Astrocyte (in vitro differentiated cells and primary cell): Measurements from ENCODE around the gene ACYP2. TPM values are rescaled to one million over a fixed set of nuclear protein-coding genes. Genes with fewer than 3 reads are reported as not detected.

ENCODE experiments used
- DNase-seq: peaks from one replicate; pipeline ENCODE4 v3.0.0-alpha.2; 2010; ENCODE audit warnings: low read depth
- FAIRE-seq: peaks from 2 replicates; lab custom pipeline; 2011; peaks lifted over from hg19 to GRCh38; lab: Jason Lieb, UNC
- H2AFZ ChIP-seq: 2 replicates; pipeline ENCODE4 v1.6.0; 2012; ENCODE audit warnings: low read depth, low read length, inconsistent platforms
- H3K27ac ChIP-seq: 2 replicates; pipeline ENCODE4 v1.5.1; 2011; ENCODE audit warnings: low read depth, low read length, inconsistent platforms
- H3K27me3 ChIP-seq: 2 replicates; pipeline ENCODE4 v1.6.0; 2011; ENCODE audit warnings: low read length, inconsistent platforms; ENCODE audit not compliant: insufficient read depth
- H3K36me3 ChIP-seq: 2 replicates; pipeline ENCODE4 v1.5.1; 2011; ENCODE audit warnings: low read length, inconsistent platforms; ENCODE audit not compliant: insufficient read depth
- H3K4me1 ChIP-seq: 2 replicates; pipeline ENCODE4 v1.5.1; 2011; ENCODE audit warnings: low read length, inconsistent platforms; ENCODE audit not compliant: insufficient read depth
- H3K4me2 ChIP-seq: 2 replicates; pipeline ENCODE4 v1.6.0; 2012; ENCODE audit warnings: low read length, inconsistent platforms
- H3K4me3 ChIP-seq: 2 replicates; pipeline ENCODE4 v1.5.1; 2011; ENCODE audit warnings: low read depth, mild to moderate bottlenecking, low read length, inconsistent platforms; ENCODE audit not compliant: insufficient read depth
- H3K79me2 ChIP-seq: 2 replicates; pipeline ENCODE4 v1.6.0; 2012; ENCODE audit warnings: mild to moderate bottlenecking, low read length, inconsistent platforms; ENCODE audit not compliant: insufficient read depth
- H3K9ac ChIP-seq: 2 replicates; pipeline ENCODE4 v1.6.0; 2012; ENCODE audit warnings: mild to moderate bottlenecking, low read length, inconsistent platforms
- H3K9me3 ChIP-seq: 2 replicates; pipeline ENCODE4 v1.5.1; 2012; ENCODE audit warnings: low read depth, mild to moderate bottlenecking, low read length, inconsistent platforms; ENCODE audit not compliant: insufficient read depth
- H4K20me1 ChIP-seq: 2 replicates; pipeline ENCODE4 v1.6.0; 2012; ENCODE audit warnings: low read length, inconsistent platforms; ENCODE audit not compliant: insufficient read depth
- H3K27ac Mint-ChIP-seq: one replicate; pipeline ENCODE4 v1.8.0; 2021; ENCODE audit warnings: mild to moderate bottlenecking, mixed read lengths; ENCODE audit not compliant: unreplicated experiment
- H3K27me3 Mint-ChIP-seq: one replicate; pipeline ENCODE4 v1.8.0; 2021; ENCODE audit warnings: low read depth, mixed read lengths; ENCODE audit not compliant: unreplicated experiment
- H3K36me3 Mint-ChIP-seq: one replicate; pipeline ENCODE4 v1.8.0; 2021; ENCODE audit warnings: low read depth, mixed read lengths; ENCODE audit not compliant: unreplicated experiment
- H3K4me1 Mint-ChIP-seq: one replicate; pipeline ENCODE4 v1.8.0; 2021; ENCODE audit warnings: low read depth, mixed read lengths; ENCODE audit not compliant: unreplicated experiment
- H3K4me3 Mint-ChIP-seq: one replicate; pipeline ENCODE4 v1.8.0; 2021; ENCODE audit warnings: mild to moderate bottlenecking, moderate library complexity, mixed read lengths; ENCODE audit not compliant: unreplicated experiment
- H3K9me3 Mint-ChIP-seq: one replicate; pipeline ENCODE4 v1.8.0; 2021; ENCODE audit warnings: mild to moderate bottlenecking, mixed read lengths; ENCODE audit not compliant: unreplicated experiment
- EZH2 ChIP-seq: IDR thresholded peaks from 2 replicates; pipeline ENCODE4 v1.6.1; 2012; ENCODE audit warnings: mild to moderate bottlenecking, low read length, inconsistent platforms; ENCODE audit not compliant: insufficient read depth
- total RNA-seq: library from RNA; stranded (reverse); gene quantifications from 2 replicates; pipeline ENCODE4 v1.2.1, GENCODE V29; 2021
- TF ChIP-seq, protein P1 (sequence below): IDR thresholded peaks from 2 replicates; pipeline ENCODE4 v1.5.1; 2011; ENCODE audit warnings: low read depth, mild to moderate bottlenecking, inconsistent platforms, low read length, moderate library complexity; ENCODE audit not compliant: insufficient read depth

ACYP2 gene
- total RNA-seq, 1 donor from 2014 or later = 6.8 TPM

- no peaks in the 10 kb centered on the region for H3K27me3 Mint-ChIP-seq
- no peaks in the 10 kb centered on the region for H3K79me2 ChIP-seq
- TF ChIP-seq, protein P1, sequence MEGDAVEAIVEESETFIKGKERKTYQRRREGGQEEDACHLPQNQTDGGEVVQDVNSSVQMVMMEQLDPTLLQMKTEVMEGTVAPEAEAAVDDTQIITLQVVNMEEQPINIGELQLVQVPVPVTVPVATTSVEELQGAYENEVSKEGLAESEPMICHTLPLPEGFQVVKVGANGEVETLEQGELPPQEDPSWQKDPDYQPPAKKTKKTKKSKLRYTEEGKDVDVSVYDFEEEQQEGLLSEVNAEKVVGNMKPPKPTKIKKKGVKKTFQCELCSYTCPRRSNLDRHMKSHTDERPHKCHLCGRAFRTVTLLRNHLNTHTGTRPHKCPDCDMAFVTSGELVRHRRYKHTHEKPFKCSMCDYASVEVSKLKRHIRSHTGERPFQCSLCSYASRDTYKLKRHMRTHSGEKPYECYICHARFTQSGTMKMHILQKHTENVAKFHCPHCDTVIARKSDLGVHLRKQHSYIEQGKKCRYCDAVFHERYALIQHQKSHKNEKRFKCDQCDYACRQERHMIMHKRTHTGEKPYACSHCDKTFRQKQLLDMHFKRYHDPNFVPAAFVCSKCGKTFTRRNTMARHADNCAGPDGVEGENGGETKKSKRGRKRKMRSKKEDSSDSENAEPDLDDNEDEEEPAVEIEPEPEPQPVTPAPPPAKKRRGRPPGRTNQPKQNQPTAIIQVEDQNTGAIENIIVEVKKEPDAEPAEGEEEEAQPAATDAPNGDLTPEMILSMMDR = no peak
- TF ChIP-seq EZH2 = no peak
- H3K4me2 ChIP-seq = no peak overlapping the region
- no peak overlapping the region for H3K4me3 ChIP-seq
- H3K4me1 Mint-ChIP-seq = peaks cover 8% of the 10 kb centered on the region
- H3K9ac ChIP-seq = no peak overlapping the region
- no peak for FAIRE-seq
- no peaks in the 10 kb centered on the region for H3K36me3 ChIP-seq
- H3K27ac Mint-ChIP-seq = no peak overlapping the region
- H3K9me3 Mint-ChIP-seq = no peaks in the 10 kb centered on the region
- peaks cover 13% of the 10 kb centered on the region for H3K4me1 ChIP-seq
- H4K20me1 ChIP-seq = no peaks in the 10 kb centered on the region
- no peaks in the 10 kb centered on the region for H3K27me3 ChIP-seq
- no peaks in the 10 kb centered on the region for H3K9me3 ChIP-seq
- no peak overlapping the region for H3K4me3 Mint-ChIP-seq
- no peak overlapping the region for H3K27ac ChIP-seq
- no peak overlapping the region for H2AFZ ChIP-seq
- no peaks in the 10 kb centered on the region for H3K36me3 Mint-ChIP-seq
- no peak for DNase-seq
These were observed 38.1 kb upstream of the ACYP2 start for GRCh38 chr2:54077088-54077900.

GRCh38 chr2:54079331-54079730 lies 36.1 kb upstream of the ACYP2 start:
- Histone ChIP-seq H3K4me2 (no peak overlapping the region), H3K9me3 (no peaks in the 10 kb centered on the region), H3K27me3 (no peaks in the 10 kb centered on the region), H2AFZ (no peak overlapping the region), H4K20me1 (no peaks in the 10 kb centered on the region), H3K36me3 (no peaks in the 10 kb centered on the region), H3K79me2 (no peaks in the 10 kb centered on the region), H3K4me3 (no peak overlapping the region), H3K27ac (no peak overlapping the region), H3K4me1 (peaks cover 9% of the 10 kb centered on the region), H3K9ac (no peak overlapping the region)
- no peak for TF ChIP-seq EZH2
- TF ChIP-seq, protein P1 = no peak
- FAIRE-seq (no peak), DNase-seq (no peak)
- no peaks in the 10 kb centered on the region for H3K36me3 Mint-ChIP-seq
- no peaks in the 10 kb centered on the region for H3K9me3 Mint-ChIP-seq
- H3K4me1 Mint-ChIP-seq = peaks cover 11% of the 10 kb centered on the region
- H3K4me3 Mint-ChIP-seq = no peak overlapping the region
- H3K27ac Mint-ChIP-seq = no peak overlapping the region
- H3K27me3 Mint-ChIP-seq = no peaks in the 10 kb centered on the region

GRCh38 chr2:54081574-54081973 lies 33.8 kb upstream of the ACYP2 start:
- Histone ChIP-seq H4K20me1 (no peaks in the 10 kb centered on the region), H3K36me3 (no peaks in the 10 kb centered on the region), H3K4me3 (no peak overlapping the region), H3K27me3 (no peaks in the 10 kb centered on the region), H3K4me1 (no peaks in the 10 kb centered on the region), H3K9ac (no peak overlapping the region), H3K9me3 (no peaks in the 10 kb centered on the region), H3K79me2 (no peaks in the 10 kb centered on the region), H3K27ac (peak overlapping the region; percentile 8), H3K4me2 (peak overlapping the region; percentile 0), H2AFZ (no peak overlapping the region)
- Mint-ChIP-seq H3K36me3 (no peaks in the 10 kb centered on the region), H3K9me3 (no peaks in the 10 kb centered on the region), H3K27me3 (no peaks in the 10 kb centered on the region), H3K4me1 (peaks cover 11% of the 10 kb centered on the region), H3K4me3 (no peak overlapping the region), H3K27ac (no peak overlapping the region)
- DNase-seq = peak; percentile 67
- TF ChIP-seq, protein P1 = no peak
- no peak for TF ChIP-seq EZH2
- FAIRE-seq = no peak
